Frontal cortex (tissue), 4 donors: Measurements from ENCODE around the gene KCNJ10. TPM values are rescaled to one million over a fixed set of nuclear protein-coding genes. Genes with fewer than 3 reads are reported as not detected.
"Not testable (repeated sequence)": the region's sequence is repeated elsewhere in the genome, so short reads cannot be mapped to it uniquely, and the experiment has no call there.

Source experiments
- DNase-seq, 2 donors: peaks; one replicate each; pipeline ENCODE4 v3.0.0; 2012; ENCODE audit warnings: low spot score in 2 of 2
- FAIRE-seq: peaks from 2 replicates; lab custom pipeline; 2012; peaks lifted over from hg19 to GRCh38; lab: Jason Lieb, UNC
- total RNA-seq: library from RNA; depleted of rRNA; stranded (reverse); fragments of >200 nt; gene quantifications from one replicate; pipeline ENCODE4 v1.2.3, GENCODE V29; 2014
- donor health status: control.
- donor health status: control.
- donor health status: control.

KCNJ10 gene
- total RNA-seq, 1 donor from 2014 or later, result 1.6 TPM

DNA sequence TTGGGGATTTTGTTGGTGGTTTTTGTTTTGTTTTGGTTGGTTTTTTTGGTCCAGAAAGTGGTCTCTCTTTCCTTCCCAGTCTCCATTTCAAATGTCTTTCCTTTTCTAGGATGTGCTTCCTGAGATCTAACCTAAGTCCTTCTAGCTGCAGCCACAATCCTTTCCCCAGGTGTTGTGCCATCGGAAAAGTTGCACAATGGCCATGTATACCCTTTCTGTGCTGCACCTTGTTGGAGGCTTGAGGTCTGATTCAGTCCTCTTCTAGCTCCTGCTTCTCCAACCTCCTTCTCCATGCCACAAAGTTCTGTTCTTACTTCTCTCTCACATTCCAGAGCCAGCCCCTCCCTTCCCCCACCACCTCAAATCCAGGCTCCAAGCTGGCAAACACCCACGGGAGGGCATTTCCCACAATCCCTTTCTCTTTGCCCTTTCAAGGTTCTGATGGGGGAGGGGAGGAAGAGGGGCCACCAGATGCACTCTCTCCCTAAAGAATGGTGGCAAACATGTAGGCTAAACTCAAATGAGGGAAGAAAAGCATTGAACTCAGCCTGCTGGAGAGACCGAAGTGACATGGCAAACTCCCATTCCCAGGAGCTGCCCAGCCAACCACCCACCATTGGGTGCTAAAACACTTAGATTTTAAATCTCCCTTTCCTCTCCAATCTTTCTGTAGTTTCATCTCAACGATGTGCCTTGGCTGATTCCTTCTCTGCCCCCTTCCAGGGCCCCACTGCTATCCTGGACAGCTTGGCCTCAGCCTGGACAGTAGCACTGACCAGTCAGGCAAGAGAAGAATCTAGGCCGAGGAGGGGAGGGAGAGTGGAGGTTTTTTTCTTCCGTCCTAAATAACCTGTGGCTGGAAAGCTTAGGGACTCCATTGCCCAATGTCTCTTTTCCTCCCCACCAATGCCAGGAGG is 2.9 kb downstream of the KCNJ10 start:
- FAIRE-seq, result no peak
- DNase-seq, result no peak

GRCh38 chr1:160064746-160065145 is 5.2 kb downstream of the KCNJ10 start:
- no peak for FAIRE-seq
- DNase-seq, result no peak

DNA sequence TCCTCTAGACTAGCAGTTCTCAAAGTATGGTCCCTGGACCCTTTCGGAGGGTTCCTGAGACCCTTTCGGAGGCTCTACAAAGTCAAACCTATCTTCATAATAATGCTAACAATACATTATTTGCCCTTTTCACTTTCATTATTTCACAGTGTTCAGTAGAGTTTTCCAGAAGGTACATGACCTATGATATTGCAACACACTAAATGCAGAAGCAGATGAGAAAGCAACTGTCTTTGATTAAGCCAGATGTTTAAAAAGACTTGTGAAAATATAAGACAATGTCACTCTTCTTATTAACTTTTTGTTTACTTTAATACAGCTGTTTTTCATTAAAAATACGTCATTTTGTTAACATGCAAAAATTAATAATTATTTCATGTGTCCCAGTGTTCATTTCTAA is 5.8 kb downstream of the KCNJ10 start:
- DNase-seq (no peak), FAIRE-seq (no peak)

- FAIRE-seq (no peak), DNase-seq (no peak)
These were observed 6.8 kb downstream of the KCNJ10 start for GRCh38 chr1:160063176-160063575.

DNA sequence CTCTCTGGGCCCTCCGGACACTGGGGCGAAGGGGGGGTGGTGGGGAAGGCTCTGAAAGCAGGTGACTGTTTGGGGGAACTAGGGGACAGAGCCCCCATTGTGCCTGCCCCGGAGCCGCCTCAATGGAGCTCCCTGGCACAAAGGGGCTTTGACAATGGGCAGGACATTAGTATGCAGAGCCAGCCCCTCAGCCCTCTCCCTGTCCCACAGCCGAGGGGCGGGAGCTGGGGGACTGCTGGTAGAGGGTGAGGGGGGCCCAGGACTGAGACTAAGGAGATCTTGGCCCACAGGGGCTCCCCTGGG is 7.8 kb downstream of the KCNJ10 start:
- DNase-seq, result peak; percentile 68 to 73
- no peak for FAIRE-seq

DNA sequence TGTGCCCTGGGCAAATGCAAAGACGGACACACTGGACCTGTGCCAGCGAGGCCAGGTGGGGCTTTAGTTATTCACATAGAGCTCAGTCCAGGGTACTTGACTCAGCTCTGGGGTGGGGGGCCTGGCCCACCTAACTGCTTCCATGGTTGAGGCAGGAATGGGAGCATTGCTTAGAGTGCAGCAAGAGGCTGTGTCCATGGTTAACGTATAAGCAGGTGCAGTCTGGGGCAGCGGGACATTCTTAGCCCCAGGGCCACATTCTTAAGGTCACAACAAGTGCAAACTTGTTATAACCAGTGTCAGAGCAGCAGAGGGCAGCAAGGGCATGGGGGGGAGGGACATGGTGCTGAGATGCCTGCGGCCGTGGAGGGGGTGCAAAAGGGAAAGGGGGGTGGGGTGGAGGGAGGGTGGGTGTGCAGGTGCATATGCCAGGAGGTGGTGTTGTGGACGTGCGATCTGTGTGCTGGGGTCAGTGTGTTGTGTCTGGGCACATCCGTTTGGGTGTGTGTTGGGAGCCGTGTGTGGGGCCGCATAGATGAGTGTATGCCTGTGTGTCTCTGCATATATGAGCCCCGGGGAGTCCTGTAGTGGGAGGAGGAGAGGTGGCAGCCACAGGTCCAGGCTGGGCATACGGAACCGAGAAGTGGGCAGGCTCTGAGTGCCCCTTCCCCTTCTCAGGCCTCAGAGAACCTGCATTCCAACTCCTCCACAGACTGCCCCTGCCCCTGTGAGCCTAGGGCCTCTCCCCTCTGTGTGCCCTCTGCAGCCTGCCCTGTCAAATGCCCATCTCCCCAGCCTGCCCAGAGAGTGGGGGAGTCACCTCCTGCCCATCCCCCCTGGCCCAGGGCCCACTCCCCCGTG is 8.4 kb downstream of the KCNJ10 start:
- no peak for DNase-seq
- no peak for FAIRE-seq

- FAIRE-seq (no peak), DNase-seq (no peak)
These were observed 11.9 kb downstream of the KCNJ10 start for GRCh38 chr1:160058087-160058486.

DNA sequence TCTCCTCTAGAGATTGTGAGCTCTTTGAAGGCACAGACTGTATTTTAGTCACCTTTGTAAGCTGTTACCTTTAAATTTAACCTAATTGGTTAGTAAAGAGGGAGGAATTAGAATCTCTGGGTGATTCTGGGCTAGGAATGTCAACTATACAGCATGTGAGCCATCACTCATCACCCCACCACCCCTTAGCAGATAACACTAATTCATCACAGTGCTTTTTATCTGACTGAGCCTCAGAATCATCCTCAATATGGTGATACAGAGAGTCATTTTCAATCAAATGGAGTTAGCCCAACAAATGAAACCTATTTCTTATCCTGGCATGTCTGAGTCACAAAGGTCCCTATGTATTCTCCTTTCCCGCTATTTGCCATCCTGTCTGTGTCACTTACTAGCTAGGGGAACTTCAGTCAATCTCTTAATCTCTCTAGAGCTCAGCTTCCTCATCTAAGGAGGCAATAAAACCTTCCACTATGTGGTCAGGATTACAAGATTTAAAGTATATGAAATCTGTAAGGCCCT is 13.3 kb downstream of the KCNJ10 start:
- no peak for FAIRE-seq
- DNase-seq, result no peak

DNA sequence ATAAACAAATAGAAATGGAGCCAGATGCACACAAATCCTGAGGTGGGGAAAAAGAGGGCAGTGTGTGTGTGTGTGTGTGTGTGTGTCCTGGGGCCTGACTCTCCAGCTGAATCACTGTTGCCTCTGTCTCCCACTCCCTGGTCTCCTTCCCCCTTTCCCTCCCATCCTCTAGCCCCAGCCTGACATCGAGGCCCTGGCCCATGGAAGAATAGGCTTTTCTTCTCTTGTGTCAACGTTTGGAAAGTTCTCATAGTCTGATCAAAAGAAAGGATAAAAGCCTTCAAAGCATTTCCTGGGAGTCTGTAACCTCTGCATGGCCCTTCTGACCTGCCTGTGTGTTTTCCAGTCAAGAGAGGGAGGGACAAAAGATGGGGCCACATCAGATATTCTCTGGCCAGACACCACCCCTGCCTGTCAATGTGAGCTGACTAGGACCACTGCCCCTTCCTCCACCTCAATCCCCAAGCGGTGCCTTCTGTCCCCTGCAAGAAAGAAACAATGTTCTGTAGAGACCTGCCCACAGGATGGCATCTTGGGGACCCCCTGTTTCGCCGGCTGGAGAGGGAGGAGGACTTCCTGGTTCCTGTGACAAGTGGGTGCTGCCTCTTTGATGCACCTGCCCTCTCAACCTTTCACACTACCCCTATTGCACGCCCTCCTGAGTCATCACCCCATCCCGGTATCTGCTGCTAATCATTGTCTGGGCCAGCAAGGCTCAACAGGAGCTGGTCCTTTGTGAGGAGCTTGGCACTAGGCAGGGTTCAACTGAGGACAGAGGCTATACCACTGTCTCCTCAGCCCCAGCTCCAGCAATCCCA is 16.2 kb downstream of the KCNJ10 start:
- FAIRE-seq (no peak), DNase-seq (no peak)

DNA sequence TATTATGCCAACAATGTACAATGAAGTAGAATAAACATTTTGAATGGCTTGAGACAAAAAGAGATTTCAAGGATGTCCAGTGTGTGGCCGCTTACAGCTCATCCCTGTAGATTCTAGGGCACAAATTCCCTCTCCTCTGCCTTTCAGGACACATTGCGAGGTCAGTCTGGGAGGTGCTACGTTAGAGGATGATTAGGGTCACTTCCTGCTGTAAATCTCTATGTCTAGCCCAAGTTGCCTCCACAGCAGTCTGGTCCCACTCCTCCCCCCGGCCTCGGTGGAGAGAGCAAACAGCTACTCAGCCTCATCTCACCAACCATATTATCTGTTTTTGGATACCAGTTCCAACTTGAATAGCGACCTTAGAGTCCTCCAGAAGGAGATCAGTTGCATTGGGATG is 17.0 kb downstream of the KCNJ10 start:
- no peak for DNase-seq
- no peak for FAIRE-seq

- no peak for DNase-seq
- FAIRE-seq, result no peak
These were observed 19.3 kb downstream of the KCNJ10 start for GRCh38 chr1:160050619-160051018.

GRCh38 chr1:160050182-160050581 is 19.8 kb downstream of the KCNJ10 start:
- FAIRE-seq, DNase-seq: not testable (repeated sequence)

- FAIRE-seq, result no peak
- DNase-seq, result no peak
These were observed 20.9 kb downstream of the KCNJ10 start for GRCh38 chr1:160049101-160049500.

DNA sequence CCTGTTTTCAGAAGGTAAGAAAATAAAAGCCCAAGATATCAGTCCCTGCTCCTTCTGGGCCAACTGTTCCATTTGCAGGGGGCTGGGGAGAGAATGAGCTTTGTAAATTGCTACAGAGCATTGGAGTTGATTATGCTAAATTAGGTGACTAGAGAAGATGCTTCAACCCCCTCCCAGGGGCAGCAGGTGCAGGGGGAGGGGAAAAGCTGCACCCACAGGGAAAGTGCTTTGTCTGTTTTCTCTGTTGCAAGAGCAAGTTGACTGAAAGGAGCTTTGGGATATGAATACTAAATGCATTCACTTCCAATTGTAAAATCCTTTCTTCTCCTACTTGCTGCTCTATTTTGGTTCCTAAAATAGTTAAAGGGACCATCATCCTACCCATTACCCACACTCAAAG is 21.6 kb downstream of the KCNJ10 start:
- DNase-seq, result no peak
- FAIRE-seq, result no peak

DNA sequence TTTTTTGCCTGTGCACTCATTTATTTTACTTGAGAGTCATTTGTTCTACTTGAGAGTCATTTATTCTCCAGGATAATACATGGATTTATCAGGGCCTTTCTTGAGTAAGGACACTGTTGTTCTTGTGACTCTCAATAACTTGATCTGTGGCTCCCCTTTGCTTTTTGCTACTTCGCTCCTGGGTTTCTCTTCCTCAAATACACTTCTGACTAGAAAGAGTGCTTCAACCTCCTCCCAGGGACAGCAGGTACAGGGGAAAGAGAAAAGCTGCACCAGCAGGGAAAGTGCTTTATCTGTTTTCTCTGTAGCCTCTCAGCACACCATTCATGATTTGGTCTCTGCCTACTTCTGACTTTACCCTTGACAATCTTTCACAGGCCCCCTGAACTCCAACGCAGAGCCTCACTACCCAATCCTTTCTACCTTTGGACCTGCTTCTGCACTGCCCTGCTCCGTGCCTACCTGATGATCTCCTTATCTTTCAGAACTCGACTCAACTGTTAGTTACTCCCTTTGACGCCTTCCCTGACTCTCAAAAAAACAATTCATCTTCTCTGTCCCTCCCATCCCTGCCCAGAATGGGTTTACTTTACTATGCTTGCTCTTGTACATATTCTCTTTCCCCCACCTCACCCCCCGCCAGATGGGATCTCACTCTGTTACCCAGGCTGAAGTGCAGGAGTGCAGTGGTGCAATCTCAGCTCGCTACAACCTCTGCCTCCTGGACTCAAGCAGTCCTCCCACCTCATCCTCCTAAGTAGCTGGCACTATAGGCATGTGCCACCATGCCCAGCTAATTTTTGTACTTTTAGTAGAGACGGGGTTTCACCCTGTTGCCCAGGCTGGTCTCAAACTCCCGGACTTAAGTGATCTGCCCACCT is 22.6 kb downstream of the KCNJ10 start:
- DNase-seq (no peak), FAIRE-seq (no peak)

GRCh38 chr1:160046494-160047110 is 23.4 kb downstream of the KCNJ10 start:
- DNase-seq, result peak; percentile 55 to 67
- peak; percentile 87 for FAIRE-seq

DNA sequence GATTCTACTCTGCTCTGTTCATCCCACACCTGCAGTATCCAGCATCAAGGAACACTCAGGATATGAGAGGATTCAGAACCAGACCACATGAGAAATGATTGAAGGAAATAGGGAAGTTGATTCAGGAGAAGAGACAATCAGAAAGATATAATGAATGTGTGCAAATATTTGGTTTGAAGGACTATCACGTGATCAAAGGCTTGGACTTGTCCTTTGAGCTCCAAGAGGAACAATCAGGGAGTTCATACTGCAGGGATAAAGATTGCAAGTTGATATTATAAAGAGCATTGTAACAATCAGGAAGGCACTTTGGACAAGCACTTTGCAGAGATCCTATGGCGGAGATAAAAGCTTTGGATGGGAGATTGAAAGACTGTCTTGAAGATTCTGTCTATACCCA is 24.3 kb downstream of the KCNJ10 start:
- no peak for FAIRE-seq
- DNase-seq, result no peak

GRCh38 chr1:160043543-160043942 is 26.4 kb downstream of the KCNJ10 start:
- no peak for FAIRE-seq
- no peak for DNase-seq

DNA sequence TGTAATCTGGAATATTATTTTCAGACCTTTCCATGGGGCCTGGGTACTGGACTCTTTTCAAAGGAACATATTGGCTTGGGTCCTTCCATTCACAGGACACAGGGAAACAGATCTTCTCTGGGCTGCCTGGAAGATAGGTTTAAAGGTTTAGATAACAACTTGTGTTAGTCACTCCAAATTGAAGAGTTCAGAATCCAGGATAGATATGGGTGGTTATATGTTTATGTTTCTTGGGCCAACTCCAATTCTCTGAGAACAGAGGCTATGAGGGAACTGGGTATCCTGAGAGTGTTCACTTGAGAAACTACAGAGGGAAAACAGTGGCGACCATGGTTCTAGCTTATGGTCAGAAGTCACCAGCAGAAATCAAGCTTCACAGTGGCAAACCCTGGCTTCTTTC is 29.5 kb downstream of the KCNJ10 start:
- FAIRE-seq, result no peak

More for the DNA sequence above, 29.5 kb downstream of the KCNJ10 start:
- DNase-seq, result no peak
